HL-60/S4 treated with phorbol 12-myristate 13-acetate at 8.2 ng/mL for 4 days and 3 days (cell line): ENCODE measurements around the gene XAB2.
"Not testable (repeated sequence)": the region's sequence is repeated elsewhere in the genome, so short reads cannot be mapped to it uniquely, and the experiment has no call there.

Source experiments
- in situ Hi-C: fragments of 300-500 bp; cut with MboI; formaldehyde crosslinking; loops from 2 replicates; pipeline ENCODE4 v1.15.0; 2022; ENCODE audit warnings: low sequenced_read_pairs

The XAB2 gene

GRCh38 chr19:7650148-7650547 lies 20.8 kb upstream of the XAB2 start:
- in situ Hi-C loops: no loop called here

GRCh38 chr19:7648265-7649014 lies 19.1 kb upstream of the XAB2 start:
- in situ Hi-C loops: no loop called here

DNA sequence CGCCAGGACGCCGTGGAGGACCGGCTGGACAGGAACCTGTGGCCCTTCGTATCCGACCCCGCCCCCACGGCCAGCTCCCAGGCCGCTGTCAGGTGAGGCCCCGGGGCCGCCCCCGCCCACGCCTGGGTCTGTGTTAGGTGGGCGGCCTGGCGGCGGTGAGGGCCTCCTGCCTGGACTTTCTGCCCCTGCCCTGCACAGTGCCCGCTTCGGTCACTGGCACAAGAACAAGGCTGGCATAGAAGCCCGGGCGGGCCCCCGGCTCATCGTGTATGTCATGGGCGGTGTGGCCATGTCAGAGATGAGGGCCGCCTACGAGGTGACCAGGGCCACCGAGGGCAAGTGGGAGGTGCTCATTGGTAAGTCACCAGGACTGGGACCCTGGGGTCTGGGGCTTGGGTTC lies 17.8 kb upstream of the XAB2 start:
- in situ Hi-C loops: no loop called here

DNA sequence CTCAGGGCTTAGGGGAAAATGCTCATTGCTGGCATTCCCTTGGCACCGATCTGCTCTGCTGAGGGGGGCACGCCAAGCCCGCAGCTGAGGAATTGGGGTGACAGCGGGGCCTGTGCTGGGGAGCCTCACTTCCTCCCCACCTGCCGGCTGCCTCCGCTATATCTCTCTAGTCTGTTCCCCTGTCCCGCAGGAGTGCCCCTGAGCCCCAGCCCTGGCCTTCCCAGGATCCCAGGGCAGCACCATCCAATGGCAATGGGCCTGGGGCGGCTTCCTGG lies 17.0 kb upstream of the XAB2 start:
- in situ Hi-C loops: no loop called here

DNA sequence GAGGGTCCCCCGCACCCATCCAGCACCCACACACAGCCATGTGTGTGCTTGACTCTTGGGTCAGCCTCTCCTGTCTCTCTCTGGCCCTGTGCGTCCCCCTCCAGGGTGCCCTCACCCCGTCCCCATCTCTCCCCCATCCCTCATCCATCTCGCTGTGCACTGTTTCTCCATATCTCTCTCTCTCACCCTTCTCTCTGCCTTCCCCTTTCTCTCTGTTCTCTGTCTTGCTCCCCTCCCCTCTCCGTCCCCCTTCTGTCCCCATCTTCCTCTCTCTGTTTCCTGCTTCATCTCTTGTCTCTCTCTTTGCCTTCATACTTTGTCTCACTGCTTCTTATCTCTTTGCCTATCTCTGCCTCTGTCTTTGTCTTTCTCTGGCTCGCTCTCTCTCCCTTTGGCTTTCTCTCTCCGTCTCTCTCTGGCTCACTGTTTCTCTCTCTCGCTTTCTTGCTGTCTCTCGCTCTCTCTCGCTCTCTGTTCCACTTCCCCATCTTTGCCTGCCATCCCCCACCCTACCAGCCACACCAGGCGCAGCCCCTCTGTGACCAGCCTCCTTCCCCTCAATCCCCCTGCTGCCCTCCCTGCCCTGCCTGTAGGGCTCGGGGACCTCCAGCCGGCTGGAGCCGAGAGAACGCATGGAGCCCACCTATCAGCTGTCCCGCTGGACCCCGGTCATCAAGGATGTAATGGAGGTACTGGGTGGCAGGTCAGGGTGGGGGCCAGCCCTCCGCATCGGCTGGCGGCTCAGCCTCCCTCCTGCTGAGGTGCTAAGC lies 16.5 kb upstream of the XAB2 start:
- in situ Hi-C loops: no loop called here

DNA sequence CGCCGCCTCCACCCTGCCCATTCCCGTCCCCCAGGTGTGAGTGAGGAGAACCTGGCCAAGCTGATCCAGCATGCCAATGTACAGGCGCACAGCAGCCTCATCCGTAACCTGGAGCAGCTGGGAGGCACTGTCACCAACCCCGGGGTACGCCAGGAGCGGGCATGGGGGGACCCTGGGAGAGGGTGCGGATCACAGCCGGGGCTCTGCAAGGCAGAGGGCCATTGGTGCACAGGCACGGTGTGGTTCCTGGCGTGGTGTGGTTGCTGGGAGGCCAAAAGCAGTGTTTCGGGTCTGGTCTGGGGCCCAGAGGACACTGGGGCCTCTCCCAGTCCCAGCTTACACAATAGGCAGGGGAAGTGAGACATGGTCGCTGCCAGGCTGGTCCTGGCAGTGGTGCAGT lies 15.8 kb upstream of the XAB2 start:
- in situ Hi-C loops: no loop called here

DNA sequence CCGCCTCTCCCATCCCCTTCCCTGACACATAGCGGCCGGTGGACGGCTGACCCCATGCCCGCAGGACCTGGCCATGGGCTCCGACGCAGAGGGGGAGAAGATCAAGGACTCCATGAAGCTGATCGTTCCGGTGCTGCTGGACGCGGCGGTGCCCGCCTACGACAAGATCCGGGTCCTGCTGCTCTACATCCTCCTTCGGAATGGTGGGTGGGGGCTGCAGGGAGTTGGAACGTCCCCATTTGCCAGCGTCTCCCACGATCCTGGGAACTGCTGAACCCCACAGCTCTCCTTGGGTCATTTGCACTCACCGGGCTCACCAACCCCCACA lies 15.2 kb upstream of the XAB2 start:
- in situ Hi-C loops: no loop called here

DNA sequence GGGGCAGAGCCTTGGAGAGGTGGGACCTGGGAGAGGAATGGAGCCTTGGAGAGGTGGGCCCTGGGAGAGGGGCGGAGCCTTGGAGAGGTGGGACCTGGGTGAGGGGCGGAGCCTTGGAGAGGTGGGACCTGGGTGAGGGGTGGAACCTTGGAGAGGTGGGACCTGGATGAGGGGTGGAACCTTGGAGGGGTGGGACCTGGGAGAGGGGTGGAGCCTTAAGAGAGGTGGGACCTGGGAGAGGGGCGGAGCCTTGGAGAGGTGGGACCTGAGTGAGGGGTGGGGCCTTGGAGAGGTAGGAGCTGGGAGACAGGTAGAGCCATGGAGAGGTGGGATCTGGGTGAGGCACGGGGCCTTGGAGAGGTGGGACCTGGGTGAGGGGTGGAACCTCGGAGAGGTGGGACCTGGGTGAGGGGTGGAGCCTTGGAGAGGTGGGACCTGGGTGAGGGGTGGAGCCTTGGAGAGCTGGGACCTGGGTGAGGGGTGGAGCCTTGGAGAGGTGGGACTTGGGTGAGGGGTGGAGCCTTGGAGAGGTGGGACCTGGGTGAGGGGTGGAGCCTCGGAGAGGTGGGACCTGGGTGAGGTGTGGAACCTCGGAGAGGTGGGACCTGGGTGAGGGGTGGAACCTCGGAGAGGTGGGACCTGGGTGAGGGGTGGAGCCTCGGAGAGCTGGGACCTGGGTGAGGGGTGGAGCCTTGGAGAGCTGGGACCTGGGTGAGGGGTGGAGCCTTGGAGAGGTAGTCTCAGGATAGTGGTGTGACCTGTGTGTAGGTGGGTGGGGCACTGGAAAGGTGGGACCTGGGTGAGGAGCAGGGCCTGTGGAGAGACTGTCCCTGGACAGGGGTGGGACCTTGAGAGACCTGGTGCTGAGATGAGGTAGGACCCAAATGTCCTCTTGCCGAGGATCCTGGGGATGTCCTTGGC lies 14.5 kb upstream of the XAB2 start:
- in situ Hi-C loops: not testable (repeated sequence)

DNA sequence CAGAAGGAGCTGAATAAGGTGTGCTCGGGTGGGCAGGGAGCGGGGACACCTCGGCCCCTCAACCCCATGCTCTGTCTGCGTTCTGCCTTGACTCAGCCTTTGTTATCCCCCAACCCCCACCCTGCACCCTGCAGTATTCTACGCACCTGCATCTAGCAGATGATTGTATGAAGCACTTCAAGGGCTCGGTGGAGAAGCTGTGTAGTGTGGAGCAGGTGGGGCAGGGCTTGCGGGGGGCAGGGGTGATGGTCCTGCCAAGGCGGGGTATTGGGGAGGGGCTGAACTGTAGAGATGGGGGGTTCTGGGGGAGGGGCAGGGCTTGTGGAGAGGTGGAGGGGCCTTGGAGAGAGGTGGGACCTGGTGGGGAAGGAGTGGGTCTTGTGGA lies 13.7 kb upstream of the XAB2 start:
- in situ Hi-C loops: no loop called here

GRCh38 chr19:7642295-7643030 lies 13.1 kb upstream of the XAB2 start:
- in situ Hi-C loops: no loop called here

GRCh38 chr19:7641290-7642276 lies 12.2 kb upstream of the XAB2 start:
- in situ Hi-C loops: no loop called here

DNA sequence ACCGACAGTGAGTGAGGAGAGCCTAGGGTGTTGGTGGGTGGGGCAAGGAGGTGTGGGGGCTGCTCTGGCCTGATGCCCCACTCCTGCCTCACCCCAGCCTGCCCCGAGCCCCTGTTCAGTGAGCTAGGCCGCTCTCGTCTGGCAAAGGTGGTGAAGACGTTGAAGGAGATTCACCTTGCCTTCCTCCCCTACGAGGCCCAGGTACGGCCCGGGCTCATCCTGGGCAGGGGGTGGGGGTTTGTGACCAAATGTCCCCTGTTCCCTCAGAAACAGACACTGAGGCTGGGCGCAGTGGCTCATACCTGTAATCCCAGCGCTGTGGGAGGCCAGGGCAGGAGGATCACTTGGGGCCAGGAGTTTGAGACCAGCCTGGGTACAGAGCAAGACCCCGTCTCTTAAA lies 11.5 kb upstream of the XAB2 start:
- in situ Hi-C loops: no loop called here

DNA sequence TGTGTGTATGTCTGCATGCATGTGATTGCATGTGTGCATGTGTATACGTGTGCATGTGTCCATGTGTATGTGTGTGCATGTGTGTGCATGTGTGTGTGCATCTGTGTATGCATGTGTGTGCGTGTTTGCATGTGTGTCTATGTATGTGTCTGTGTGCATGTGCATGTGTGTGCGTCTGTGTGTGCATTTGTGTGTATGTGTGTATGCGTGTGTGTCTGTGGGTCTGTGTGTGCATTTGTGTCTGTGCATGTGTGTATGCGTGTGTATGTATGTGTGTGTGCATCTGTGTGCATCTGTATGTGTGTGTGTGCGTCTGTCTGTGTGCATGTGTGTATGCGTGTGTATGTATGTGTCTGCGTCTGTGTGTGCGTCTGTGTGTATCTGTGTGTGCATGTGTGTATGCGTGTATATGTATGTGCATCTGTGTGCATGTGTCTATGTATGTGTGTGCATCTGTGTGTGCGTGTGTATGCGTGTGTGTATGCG lies 10.6 kb upstream of the XAB2 start:
- in situ Hi-C loops: no loop called here

- in situ Hi-C loops: no loop called here
These were observed 9.6 kb upstream of the XAB2 start for GRCh38 chr19:7638802-7639465.

- in situ Hi-C loops: no loop called here
These were observed 8.3 kb upstream of the XAB2 start for GRCh38 chr19:7637374-7638256.

GRCh38 chr19:7636691-7637373 lies 7.5 kb upstream of the XAB2 start, which contains the start of gene STXBP2:
Gene STXBP2 (plus strand): TSS chr19:7637110. CDS start chr19:7637150, 40 bp downstream.
- in situ Hi-C loops: no loop called here

- in situ Hi-C loops: no loop called here
These were observed 7.0 kb upstream of the XAB2 start for GRCh38 chr19:7636317-7636690.

DNA sequence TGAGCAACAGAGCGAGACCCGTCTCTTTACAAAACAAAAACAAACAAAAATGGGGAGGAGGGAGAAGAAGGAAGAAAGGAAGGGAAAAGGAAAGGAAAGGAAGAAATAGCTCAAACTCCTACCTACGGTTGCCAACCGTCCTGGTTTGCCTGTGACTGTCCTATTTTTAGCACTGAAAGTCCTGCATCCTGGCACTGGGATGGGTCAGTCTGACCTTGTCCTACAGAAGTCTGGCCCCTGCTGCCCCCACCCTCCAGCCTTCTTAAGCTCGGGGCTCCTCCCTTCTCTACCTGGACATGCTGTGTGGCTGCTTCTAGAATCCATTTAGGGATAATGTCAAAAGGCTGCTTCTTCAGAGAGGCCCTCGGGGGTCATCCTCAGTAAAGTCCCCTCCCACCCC lies 6.3 kb upstream of the XAB2 start:
- in situ Hi-C loops: no loop called here
